NT2/D1 (cell line): ENCODE results near the gene CNGB1.

Source experiments
- SUZ12 ChIP-seq: IDR thresholded peaks from 2 replicates; pipeline ENCODE4 v1.6.1; 2011; ENCODE audit not compliant: insufficient read length, insufficient read depth; ENCODE audit errors: extremely low read depth
- YY1 ChIP-seq: IDR thresholded peaks from 2 replicates; pipeline ENCODE4 v1.6.1; 2011; ENCODE audit not compliant: insufficient read length, insufficient read depth
- ZNF274 ChIP-seq: IDR thresholded peaks from 2 replicates; pipeline ENCODE4 v1.6.1; 2011; ENCODE audit warnings: mild to moderate bottlenecking, low read depth, low read length

DNA sequence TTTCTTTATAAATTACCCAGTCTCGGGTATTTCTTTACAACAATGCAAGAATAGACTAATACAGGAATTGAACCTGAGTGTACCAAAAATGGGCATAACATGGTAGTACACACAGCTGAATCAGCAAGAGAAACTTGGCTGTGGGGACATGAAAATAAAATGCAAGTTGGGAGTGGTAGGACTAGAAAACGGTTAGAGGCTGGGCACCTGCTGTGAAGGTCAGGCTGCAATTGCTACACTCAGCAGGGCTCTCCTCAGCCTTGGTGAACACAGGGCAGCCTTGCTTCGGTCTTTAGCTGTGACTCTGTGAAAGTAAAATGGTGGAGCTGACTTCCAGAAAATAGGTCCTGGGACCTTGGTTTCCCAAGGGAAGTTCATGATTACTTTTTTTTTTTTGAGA lies 45.6 kb downstream of the CNGB1 start:
- TF ChIP-seq SUZ12 (no peak), YY1 (no peak), ZNF274 (no peak)
